H1 (cell line): ENCODE results near the gene DSCAM. TPM values are rescaled to one million over a fixed set of nuclear protein-coding genes. Genes with fewer than 3 reads are reported as not detected.

ENCODE experiments used
- MAFK ChIP-seq: IDR thresholded peaks from 2 replicates; pipeline ENCODE4 v1.6.1; 2012; ENCODE audit warnings: low read depth, mild to moderate bottlenecking, improper control_type of control experiment, low read length
- polyA plus RNA-seq, 7 experiments: library from polyadenylated mRNA; depleted of rRNA in 3 of 7; stranded (reverse) in 5 of 7; unstranded in 2 of 7; fragments of >200 nt in 5 of 7; fragments of 200-250 nt in 2 of 7; gene quantifications; 1 replicate in 5 of 7; 2 replicates in 1 of 7; 4 replicates in 1 of 7; pipeline versions ENCODE4 v1.2.1 to v1.2.3, GENCODE V29; 2011 to 2013; ENCODE audit warnings: missing spikeins in 2 of 7, mixed read lengths in 2 of 7
- total RNA-seq: library from RNA; stranded (reverse); fragmentation: NEBNext Ultra II Directional; extraction: Animal tissue kit (Norgen Biotek cat#: 25700); gene quantifications from 2 replicates; pipeline ENCODE4 v1.2.1, GENCODE V29; 2021

Gene DSCAM
- total and polyA plus RNA-seq, 2 of the 8 experiments (the other 6 are each of a cell fraction or from before 2014, with no cell fraction given) = 0.02 to 0.15 TPM

- no peak for TF ChIP-seq MAFK
These were observed 576.9 kb downstream of the DSCAM start (continued) for GRCh38 chr21:40270047-40270446.
